ENCODE data around the gene TMEM88.

TMEM88 gene

GRCh38 chr17:7849130-7849750, 5.6 kb upstream of the TMEM88 start:
- TF ChIP-seq SIN3A (IDR thresholded peaks at IDR 0.05; ENCODE audit: borderline replicate concordance, insufficient read depth, low read length) (no peak), POLR2AphosphoS5 (IDR thresholded peaks at IDR 0.05; ENCODE audit: low read depth, low read length) (0 out of 2 replicates have a peak, but pooled peaks have one; percentile 11)

GRCh38 chr17:7849751-7850504, 4.9 kb upstream of the TMEM88 start:
- TF ChIP-seq TAF1 (IDR thresholded peaks at IDR 0.05; ENCODE audit: borderline replicate concordance, insufficient read depth, low read length) (no peak), POLR2AphosphoS5 (IDR thresholded peaks at IDR 0.05; ENCODE audit: low read depth, low read length) (no peak), SIN3A (IDR thresholded peaks at IDR 0.05; ENCODE audit: borderline replicate concordance, insufficient read depth, low read length) (no peak), FOXP2 (optimal IDR thresholded peaks at IDR 0.05; ENCODE audit: borderline replicate concordance, extremely low read depth, extremely low read length, insufficient read depth) (no peak)
- TF ChIP-seq, protein P1, sequence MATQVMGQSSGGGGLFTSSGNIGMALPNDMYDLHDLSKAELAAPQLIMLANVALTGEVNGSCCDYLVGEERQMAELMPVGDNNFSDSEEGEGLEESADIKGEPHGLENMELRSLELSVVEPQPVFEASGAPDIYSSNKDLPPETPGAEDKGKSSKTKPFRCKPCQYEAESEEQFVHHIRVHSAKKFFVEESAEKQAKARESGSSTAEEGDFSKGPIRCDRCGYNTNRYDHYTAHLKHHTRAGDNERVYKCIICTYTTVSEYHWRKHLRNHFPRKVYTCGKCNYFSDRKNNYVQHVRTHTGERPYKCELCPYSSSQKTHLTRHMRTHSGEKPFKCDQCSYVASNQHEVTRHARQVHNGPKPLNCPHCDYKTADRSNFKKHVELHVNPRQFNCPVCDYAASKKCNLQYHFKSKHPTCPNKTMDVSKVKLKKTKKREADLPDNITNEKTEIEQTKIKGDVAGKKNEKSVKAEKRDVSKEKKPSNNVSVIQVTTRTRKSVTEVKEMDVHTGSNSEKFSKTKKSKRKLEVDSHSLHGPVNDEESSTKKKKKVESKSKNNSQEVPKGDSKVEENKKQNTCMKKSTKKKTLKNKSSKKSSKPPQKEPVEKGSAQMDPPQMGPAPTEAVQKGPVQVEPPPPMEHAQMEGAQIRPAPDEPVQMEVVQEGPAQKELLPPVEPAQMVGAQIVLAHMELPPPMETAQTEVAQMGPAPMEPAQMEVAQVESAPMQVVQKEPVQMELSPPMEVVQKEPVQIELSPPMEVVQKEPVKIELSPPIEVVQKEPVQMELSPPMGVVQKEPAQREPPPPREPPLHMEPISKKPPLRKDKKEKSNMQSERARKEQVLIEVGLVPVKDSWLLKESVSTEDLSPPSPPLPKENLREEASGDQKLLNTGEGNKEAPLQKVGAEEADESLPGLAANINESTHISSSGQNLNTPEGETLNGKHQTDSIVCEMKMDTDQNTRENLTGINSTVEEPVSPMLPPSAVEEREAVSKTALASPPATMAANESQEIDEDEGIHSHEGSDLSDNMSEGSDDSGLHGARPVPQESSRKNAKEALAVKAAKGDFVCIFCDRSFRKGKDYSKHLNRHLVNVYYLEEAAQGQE (IDR thresholded peaks at IDR 0.05; ENCODE audit: insufficient read depth in 1 of 2, low read depth in 2 of 2, low read length in 2 of 2), result no peak

DNA sequence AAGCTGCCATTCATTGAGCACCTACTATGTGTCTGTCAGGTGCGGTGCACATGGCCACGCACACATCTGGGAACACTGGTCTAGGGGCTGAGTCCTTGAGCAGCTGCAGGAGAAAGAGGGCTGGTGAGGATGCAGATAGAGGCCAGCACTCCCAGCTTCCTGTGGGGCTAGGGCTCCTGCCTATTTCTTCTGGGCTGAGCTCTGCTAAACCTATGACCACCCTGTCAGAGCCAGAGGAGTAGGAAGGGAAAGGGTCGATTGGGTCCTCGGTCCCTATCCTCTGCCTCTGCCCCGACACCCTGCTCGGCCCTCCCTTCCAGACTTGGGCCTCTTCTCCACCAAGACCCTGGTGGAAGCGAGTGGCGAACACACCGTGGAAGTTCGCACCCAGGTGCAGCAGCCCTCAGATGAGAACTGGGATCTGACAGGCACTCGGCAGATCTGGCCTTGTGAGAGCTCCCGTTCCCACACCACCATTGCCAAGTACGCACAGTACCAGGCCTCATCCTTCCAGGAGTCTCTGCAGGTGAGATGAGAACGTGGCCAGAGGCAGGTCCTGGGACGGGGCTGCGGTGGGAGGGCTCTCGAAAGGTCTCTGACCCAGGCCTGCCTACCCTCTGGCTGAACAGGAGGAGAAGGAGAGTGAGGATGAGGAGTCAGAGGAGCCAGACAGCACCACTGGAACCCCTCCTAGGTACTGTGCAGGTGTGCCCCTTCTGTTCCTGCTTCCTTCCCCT, 4.0 kb upstream of the TMEM88 start:
- TF ChIP-seq SIN3A (IDR thresholded peaks at IDR 0.05; ENCODE audit: borderline replicate concordance, insufficient read depth, low read length) (no peak), POLR2AphosphoS5 (IDR thresholded peaks at IDR 0.05; ENCODE audit: low read depth, low read length) (no peak), TAF1 (IDR thresholded peaks at IDR 0.05; ENCODE audit: borderline replicate concordance, insufficient read depth, low read length) (no peak), FOXP2 (optimal IDR thresholded peaks at IDR 0.05; ENCODE audit: borderline replicate concordance, extremely low read depth, extremely low read length, insufficient read depth) (no peak)
- TF ChIP-seq, protein P1 (IDR thresholded peaks at IDR 0.05; ENCODE audit: insufficient read depth in 1 of 2, low read depth in 2 of 2, low read length in 2 of 2), result no peak

DNA sequence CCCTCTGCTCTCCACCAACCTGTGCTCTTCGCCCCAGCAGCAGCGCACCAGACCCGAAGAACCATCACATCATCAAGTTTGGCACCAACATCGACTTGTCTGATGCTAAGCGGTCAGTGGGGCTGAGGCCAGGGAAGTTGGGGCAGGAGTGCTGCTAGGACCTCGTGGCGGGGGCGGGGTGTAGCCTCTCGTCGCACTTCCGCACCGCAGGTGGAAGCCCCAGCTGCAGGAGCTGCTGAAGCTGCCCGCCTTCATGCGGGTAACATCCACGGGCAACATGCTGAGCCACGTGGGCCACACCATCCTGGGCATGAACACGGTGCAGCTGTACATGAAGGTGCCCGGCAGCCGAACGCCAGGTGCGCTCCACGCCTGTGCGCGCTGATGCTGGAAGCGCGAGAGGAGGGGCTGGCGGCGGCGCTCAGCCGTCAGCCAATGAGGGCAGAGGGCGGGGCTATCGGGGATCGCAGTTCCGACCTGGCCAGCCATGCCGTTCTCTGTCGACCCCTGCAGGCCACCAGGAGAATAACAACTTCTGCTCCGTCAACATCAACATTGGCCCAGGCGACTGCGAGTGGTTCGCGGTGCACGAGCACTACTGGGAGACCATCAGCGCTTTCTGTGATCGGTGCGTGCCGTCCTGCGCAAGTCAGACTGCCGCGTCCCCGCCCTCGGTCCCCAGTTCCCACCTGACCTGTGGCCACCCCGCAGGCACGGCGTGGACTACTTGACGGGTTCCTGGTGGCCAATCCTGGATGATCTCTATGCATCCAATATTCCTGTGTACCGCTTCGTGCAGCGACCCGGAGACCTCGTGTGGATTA, 3.2 kb upstream of the TMEM88 start:
- TF ChIP-seq FOXP2 (optimal IDR thresholded peaks at IDR 0.05; ENCODE audit: borderline replicate concordance, extremely low read depth, extremely low read length, insufficient read depth), result no peak
- no peak; the same call in 1 of the 2 replicates for TF ChIP-seq SIN3A (IDR thresholded peaks at IDR 0.05; ENCODE audit: borderline replicate concordance, insufficient read depth, low read length)
- TF ChIP-seq POLR2AphosphoS5 (IDR thresholded peaks at IDR 0.05; ENCODE audit: low read depth, low read length), result peak; percentile 75
- TF ChIP-seq, protein P1 (IDR thresholded peaks at IDR 0.05; ENCODE audit: insufficient read depth in 1 of 2, low read depth in 2 of 2, low read length in 2 of 2), result no peak
- TF ChIP-seq TAF1 (IDR thresholded peaks at IDR 0.05; ENCODE audit: borderline replicate concordance, insufficient read depth, low read length), result no peak

DNA sequence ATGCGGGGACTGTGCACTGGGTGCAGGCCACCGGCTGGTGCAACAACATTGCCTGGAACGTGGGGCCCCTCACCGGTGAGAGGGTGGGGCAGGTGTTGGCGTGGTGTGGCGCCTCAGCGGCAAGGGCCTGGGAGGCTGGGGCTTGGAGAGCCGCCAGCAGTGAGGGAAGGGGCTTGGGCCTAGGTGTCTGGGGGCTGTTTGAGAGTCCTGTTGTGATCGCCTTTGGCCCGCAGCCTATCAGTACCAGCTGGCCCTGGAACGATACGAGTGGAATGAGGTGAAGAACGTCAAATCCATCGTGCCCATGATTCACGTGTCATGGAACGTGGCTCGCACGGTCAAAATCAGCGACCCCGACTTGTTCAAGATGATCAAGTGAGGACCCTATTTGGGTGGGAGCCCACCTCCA, 2.6 kb upstream of the TMEM88 start:
- TF ChIP-seq, protein P1 (IDR thresholded peaks at IDR 0.05; ENCODE audit: insufficient read depth in 1 of 2, low read depth in 2 of 2, low read length in 2 of 2), result no peak
- TF ChIP-seq FOXP2 (optimal IDR thresholded peaks at IDR 0.05; ENCODE audit: borderline replicate concordance, extremely low read depth, extremely low read length, insufficient read depth) (no peak), TAF1 (IDR thresholded peaks at IDR 0.05; ENCODE audit: borderline replicate concordance, insufficient read depth, low read length) (no peak), SIN3A (IDR thresholded peaks at IDR 0.05; ENCODE audit: borderline replicate concordance, insufficient read depth, low read length) (no peak), POLR2AphosphoS5 (IDR thresholded peaks at IDR 0.05; ENCODE audit: low read depth, low read length) (no peak)

Data from PFSK-1 (cell line).